Measurements from ENCODE around the gene COG6.

GRCh38 chr13:39672378-39673132 is 17.1 kb downstream of the COG6 start:
- TF ChIP-seq CTCF (IDR thresholded peaks at IDR 0.05) (no peak), TAF1 (IDR thresholded peaks at IDR 0.05; ENCODE audit: borderline replicate concordance, low read depth, low read length) (no peak), GABPA (IDR thresholded peaks at IDR 0.05; ENCODE audit: low read depth) (no peak), NRF1 (IDR thresholded peaks at IDR 0.05; ENCODE audit: low read depth, low read length) (no peak), REST (IDR thresholded peaks at IDR 0.05; ENCODE audit: low read depth, low read length) (no peak), RCOR1 (IDR thresholded peaks at IDR 0.05; ENCODE audit: low read length) (no peak), MEF2A (IDR thresholded peaks at IDR 0.05; ENCODE audit: borderline replicate concordance, low read depth) (no peak), YY1 (IDR thresholded peaks at IDR 0.05; ENCODE audit: low read depth) (no peak), FOSL2 (IDR thresholded peaks at IDR 0.05; ENCODE audit: borderline replicate concordance, low read depth) (no peak), FOXM1 (IDR thresholded peaks at IDR 0.05; ENCODE audit: low read depth) (no peak), TCF12 (IDR thresholded peaks at IDR 0.05) (no peak)
